NCI-H1436 treated with DMSO at 0.1 percent for 48 hours (cell line): ENCODE results near the gene CKAP2.
"Not testable (repeated sequence)": the region's sequence is repeated elsewhere in the genome, so short reads cannot be mapped to it uniquely, and the experiment has no call there.

ENCODE experiments used
- DNase-seq: peaks from one replicate; lab custom pipeline; 2025; lab: John Stamatoyannopoulos, UW

The CKAP2 gene

GRCh38 chr13:52451135-52451804, 4.0 kb upstream of the CKAP2 start:
- no peak for DNase-seq

DNA sequence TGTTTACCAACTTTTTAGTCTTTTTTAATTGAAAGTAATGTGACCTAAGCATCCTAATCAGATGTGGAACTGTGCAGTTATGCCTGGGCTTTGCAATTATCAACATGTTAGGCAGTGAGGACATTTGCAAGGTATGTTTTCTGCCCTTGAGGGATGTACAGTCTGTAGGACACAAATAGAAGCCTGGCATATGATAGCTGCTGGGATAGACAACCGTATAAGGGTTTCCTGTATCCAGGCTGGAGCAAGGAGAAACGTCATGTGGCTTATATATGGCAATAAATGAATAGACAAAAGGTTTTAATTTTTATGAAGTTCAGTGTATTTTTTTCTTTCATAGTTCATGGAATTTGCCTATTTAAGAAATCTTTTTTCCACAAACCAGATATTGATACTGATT, 2.8 kb upstream of the CKAP2 start:
- no peak for DNase-seq

GRCh38 chr13:52454459-52454819, 839 bp upstream of the CKAP2 start:
- no peak for DNase-seq

DNA sequence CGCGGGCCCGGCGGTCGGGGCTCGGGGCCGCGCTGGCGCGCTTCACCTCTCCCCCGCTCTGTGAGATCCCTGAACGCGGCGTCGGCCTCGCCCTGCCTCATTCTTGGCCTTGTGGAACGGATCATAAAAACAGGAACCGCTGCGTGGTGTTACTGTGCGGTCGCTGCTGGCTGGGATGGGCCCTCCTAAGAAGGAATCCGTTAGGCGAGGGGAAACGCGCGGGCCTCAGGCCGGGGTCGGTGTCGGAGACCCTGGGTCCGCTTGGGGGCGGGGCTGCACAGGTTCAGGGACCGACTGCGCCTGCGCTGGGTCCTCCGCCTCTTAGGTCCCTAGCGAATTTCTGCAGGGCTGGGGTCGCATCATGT, 381 bp downstream of the CKAP2 start:
- peak; percentile 1 for DNase-seq

DNA sequence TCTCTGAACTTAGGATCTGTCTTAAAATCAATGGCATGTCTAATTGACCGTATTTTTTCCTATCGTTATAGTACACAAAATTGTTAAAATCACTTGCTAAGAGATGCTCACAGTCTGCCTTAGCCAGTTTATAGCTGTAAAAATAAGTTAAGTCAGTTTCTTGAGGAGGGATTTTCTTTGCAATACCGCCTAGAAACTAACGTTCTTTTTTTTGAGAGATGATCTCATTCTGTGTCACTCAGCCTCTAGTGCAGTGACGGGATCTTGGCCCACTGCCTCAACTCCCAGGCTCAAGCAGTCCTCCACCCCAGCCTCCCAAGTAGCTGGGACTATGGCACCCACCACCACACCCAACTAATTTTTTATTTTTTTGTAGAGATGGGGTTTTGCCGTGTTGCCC, 4.4 kb downstream of the CKAP2 start:
- no peak for DNase-seq

GRCh38 chr13:52461265-52461664, 6.0 kb downstream of the CKAP2 start:
- no peak for DNase-seq

GRCh38 chr13:52463526-52463925, 8.2 kb downstream of the CKAP2 start:
- no peak for DNase-seq

DNA sequence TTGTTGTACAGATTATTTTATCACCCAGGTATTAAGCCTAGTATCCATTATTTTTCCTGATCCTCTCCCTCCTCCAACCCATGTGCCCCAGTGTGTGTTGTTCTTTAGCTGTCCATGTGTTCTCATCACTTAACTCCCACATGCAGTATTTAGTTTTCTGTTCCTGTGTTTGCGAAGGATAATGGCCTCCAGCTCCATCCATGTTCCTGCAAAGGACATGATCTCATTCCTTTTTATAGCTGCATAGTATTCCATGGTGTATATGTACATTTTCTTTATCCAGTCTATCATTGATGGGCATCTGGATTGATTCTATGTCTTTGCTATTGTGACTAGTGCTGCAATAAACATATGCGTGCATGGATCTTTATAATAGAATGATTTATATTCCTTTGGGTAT, 13.2 kb downstream of the CKAP2 start:
- not testable (repeated sequence) for DNase-seq

DNA sequence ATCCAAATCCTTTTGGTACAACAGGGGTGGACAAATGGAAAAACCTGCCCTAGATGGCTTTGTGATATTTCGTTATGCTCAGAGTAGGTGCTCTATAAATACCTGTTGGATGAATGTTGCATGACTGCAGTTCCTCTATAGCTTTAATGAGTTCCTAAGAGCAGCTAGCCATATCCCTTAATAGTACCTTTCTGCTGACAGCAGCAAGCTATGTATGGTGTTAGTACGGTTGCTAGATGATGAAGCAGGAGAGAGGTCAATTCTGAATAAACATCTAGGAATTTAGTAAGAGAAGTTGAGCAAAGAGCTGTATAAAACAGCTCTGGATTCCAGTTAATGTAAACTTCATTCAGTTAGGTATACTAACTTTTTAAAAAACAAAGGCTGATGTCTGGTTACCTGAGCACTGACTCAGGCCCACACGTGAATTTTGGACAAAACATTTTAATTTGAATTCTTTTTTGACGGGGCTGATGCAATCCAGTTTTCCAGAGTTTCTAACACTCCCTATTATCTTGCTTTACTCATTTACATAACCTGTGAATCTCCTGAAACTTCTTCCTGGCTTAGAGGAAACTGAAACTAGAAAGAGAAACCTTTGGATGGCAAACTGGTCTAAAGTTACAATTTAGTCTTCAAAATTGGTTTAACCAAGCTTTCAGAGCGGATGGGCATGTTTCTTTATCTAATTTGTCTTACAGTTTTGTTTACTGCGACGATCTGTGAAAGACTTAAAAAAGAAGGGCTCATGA, 25.6 kb downstream of the CKAP2 start:
- not testable (repeated sequence) for DNase-seq

DNA sequence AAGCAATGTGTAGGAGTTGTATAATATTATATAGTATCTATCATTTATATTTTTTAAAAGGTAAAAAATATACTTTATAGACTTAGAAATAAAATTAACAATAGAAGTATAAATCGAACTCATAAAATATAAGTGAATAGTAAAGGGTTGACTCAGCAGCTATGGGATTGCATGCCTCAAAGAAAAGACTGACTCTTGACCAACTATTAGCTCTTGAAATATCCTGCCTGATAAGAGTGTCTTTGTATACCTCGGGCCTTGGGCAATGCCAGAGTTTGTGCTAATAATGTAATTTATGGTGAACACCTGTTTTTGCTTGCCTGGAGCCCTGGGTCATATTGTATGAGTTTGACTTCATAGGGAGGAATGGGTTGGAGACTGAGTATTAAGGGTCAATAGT, 31.8 kb downstream of the CKAP2 start:
- not testable (repeated sequence) for DNase-seq

GRCh38 chr13:52488763-52489162, 33.5 kb downstream of the CKAP2 start:
- not testable (repeated sequence) for DNase-seq

DNA sequence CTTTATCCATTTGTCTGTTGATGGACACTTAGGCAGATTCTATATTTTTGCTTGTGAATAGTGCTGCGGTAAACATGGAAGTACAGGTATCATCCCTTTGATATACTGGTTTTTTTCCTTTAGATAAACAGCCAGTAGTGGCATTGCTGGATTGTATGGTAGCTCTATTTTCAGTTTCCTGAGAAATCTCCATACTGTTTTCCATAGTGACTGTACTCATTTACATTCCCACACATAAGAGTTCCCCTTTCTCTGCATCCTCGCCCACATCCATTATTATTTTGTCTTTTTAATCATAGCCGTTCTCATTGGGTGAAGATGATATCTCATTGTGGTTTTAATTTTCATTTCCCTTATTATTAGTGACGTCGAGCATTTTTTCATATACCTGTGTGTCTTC, 35.7 kb downstream of the CKAP2 start:
- DNase-seq: not testable (repeated sequence)

DNA sequence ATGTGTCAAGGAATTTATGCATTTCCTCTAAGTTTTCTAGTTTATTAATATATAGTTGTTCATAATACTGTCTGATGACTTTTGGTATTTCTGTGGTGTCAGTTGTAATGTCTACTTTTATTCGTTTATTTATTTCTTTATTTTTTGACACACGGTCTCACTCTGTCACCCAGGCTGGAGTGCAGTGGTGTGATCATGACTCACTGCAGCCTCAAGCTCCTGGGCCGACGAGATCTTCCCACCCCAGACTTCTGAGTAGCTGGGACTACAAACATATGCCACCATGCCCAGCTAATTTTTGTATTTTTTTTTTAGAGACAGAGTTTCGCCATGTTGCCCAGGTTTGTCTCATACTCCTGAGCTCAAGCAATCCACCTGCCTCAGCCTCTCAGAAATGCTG, 39.0 kb downstream of the CKAP2 start:
- not testable (repeated sequence) for DNase-seq

DNA sequence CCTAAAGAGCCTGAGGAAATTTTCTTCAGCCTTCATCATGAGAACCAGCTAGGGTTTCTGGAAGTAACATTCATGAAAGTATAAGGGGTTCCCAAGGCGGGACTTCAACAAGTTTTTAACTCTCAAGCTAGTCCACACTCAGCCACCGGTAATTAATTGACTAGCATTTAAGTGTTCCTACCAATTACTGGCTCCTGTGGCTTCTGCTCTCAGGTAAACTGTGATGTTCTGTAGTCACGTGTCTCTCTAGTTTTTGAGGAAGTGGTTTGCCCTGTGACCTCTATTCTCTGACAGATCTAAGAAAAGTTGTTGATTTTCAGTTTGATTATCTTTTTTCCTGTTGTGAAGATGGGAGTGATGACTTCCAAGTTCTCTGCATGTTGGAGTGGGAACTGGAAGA, 42.7 kb downstream of the CKAP2 start:
- DNase-seq: not testable (repeated sequence)

DNA sequence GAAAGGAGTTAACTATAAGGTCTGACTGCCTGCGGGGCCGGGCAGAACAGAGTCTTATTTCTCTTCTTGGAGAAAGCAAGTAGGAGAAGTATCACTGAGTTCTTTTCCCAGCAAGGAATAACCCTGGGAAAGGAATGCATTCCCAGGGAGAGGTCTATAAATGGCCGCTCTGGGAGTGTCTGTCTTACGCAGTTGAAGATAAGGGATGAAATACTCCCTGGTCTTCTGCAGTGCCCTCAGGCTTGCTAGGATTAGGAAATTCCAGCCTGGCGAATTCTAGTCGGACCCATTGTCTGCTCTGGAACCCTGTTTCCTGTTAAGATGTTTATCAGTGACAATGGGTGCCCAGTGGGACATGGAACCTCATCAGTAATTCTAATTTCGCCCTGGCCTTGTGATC, 47.0 kb downstream of the CKAP2 start:
- not testable (repeated sequence) for DNase-seq

DNA sequence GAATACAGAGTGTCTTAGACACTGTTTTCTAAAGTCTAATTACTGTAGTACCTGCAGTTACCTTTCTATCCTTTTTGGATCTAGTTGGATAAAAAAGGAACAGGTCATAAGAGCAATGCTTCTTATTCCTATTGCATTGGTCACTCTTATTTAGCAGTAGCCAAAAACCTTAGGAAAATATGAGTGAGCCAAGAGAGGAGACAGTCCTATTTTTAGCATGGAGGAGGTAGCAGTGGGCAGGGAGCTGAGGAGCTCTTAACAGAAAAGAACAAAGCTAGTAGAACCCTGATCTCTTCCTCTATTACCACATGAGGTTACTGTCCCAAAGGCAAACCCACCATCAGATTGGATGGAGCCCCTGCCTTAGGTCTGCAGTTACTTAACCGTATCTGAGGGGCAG, 50.6 kb downstream of the CKAP2 start:
- DNase-seq: not testable (repeated sequence)

GRCh38 chr13:52509532-52509931, 54.3 kb downstream of the CKAP2 start:
- DNase-seq: not testable (repeated sequence)

DNA sequence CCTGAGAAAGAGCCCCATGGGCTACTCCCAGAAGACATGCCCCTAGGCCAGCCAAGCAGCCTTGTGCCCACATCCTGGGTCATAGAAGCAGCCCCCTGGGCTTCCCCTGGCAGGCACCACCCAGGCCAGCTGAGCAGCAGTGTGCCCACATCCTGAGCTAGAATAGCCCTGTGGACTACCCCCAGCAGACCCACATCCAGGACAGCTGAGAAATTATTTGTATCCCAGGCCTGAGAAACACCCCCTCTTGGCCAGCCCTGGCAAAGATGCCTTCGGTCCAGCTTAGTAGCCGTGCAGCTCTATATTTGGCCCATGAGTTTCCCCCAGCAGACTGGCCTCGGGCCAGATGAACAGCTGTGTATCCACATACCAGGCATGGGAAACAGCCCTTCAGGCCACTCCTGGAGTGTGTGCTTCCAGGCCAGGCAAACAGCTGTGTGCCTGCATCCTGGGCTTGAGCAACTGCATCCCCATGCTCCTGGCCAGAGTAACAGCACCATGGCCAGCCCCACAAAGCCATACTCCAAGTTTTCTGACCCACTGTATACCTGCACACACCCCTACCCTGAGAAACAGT, 55.0 kb downstream of the CKAP2 start:
- not testable (repeated sequence) for DNase-seq

DNA sequence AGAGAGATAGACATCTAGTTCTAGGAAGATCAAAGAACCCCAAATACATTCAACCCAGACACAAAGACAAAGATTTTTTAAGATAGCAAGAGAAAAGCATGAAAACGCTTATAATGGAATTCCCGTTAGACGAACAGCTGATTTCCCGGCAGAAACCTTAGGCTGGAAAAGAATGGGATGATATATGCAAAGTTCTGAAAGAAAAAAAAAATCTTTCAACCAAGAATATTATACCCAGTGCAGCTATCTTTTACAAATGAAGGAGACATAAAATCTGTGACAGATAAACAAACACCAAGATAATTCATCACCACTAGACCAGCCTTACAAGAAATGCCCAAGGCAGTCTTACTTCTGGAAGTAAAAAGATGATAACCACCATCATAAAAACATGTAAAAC, 56.3 kb downstream of the CKAP2 start:
- DNase-seq: not testable (repeated sequence)

GRCh38 chr13:52513957-52514596, 58.8 kb downstream of the CKAP2 start:
- not testable (repeated sequence) for DNase-seq

GRCh38 chr13:52523323-52523722, 68.0 kb downstream of the CKAP2 start:
- DNase-seq: not testable (repeated sequence)
